NCI-H2196 (cell line): ENCODE data around the gene TNC.
A peak's percentile ranks its signal among the peaks of the same experiment; 100 is the strongest.
"Not testable (repeated sequence)": the region's sequence is repeated elsewhere in the genome, so short reads cannot be mapped to it uniquely, and the experiment has no call there.

Experiments used
- DNase-seq: peaks from one replicate; lab custom pipeline; 2025; ENCODE audit not compliant: unreplicated experiment; lab: John Stamatoyannopoulos, UW

Gene TNC

GRCh38 chr9:115135821-115136778, 18.1 kb upstream of the TNC start:
- no peak for DNase-seq

GRCh38 chr9:115134941-115135340, 17.0 kb upstream of the TNC start:
- DNase-seq: no peak

GRCh38 chr9:115133649-115134048, 15.7 kb upstream of the TNC start:
- no peak for DNase-seq

GRCh38 chr9:115132648-115133047, 14.7 kb upstream of the TNC start:
- DNase-seq: no peak

GRCh38 chr9:115130176-115130575, 12.2 kb upstream of the TNC start:
- no peak for DNase-seq

GRCh38 chr9:115128726-115129125, 10.8 kb upstream of the TNC start:
- not testable (repeated sequence) for DNase-seq

- DNase-seq: no peak
Measured at GRCh38 chr9:115127191-115127817, 9.3 kb upstream of the TNC start.

GRCh38 chr9:115126404-115126803, 8.4 kb upstream of the TNC start:
- no peak for DNase-seq

- no peak for DNase-seq
Measured at GRCh38 chr9:115122937-115123336, 5.0 kb upstream of the TNC start.

- peak; percentile 28 for DNase-seq
Measured at GRCh38 chr9:115121181-115121580, 3.2 kb upstream of the TNC start.

GRCh38 chr9:115118879-115119218, 892 bp upstream of the TNC start:
- peak; percentile 71 for DNase-seq

- no peak for DNase-seq
Measured at GRCh38 chr9:115116421-115117284, 1.3 kb downstream of the TNC start.

GRCh38 chr9:115115924-115116323, 2.0 kb downstream of the TNC start:
- no peak for DNase-seq

- DNase-seq: no peak
Measured at GRCh38 chr9:115115117-115115880, 2.7 kb downstream of the TNC start.

- DNase-seq: no peak
Measured at GRCh38 chr9:115114546-115114945, 3.4 kb downstream of the TNC start.

GRCh38 chr9:115114084-115114483, 3.9 kb downstream of the TNC start:
- DNase-seq: no peak

GRCh38 chr9:115111874-115112273, 6.1 kb downstream of the TNC start:
- no peak for DNase-seq

GRCh38 chr9:115109486-115109885, 8.5 kb downstream of the TNC start:
- DNase-seq: no peak

GRCh38 chr9:115107701-115108100, 10.3 kb downstream of the TNC start:
- peak; percentile 67 for DNase-seq

- no peak for DNase-seq
Measured at GRCh38 chr9:115106642-115107041, 11.3 kb downstream of the TNC start.

GRCh38 chr9:115106001-115106400, 12.0 kb downstream of the TNC start:
- no peak for DNase-seq
